Gastroesophageal sphincter (tissue), 4 donors: Measurements from ENCODE around the gene ASB6. TPM values are rescaled to one million over a fixed set of nuclear protein-coding genes. Genes with fewer than 3 reads are reported as not detected.
"Not testable (repeated sequence)": the region's sequence is repeated elsewhere in the genome, so short reads cannot be mapped to it uniquely, and the experiment has no call there.

Experiments
- ATAC-seq: fragments of 150-250 bp; one replicate; pipeline ENCODE4 v1.9.1; 2016; ENCODE audit warnings: mild to moderate bottlenecking, moderate library complexity
- H3K27ac ChIP-seq, 4 donors: fragments of 200-600 bp; sonication (generic) in 3 of 4; 1 replicate in 3 of 4; 2 replicates in 1 of 4; pipeline ENCODE4 v1.5.1; 2016 to 2019
- H3K27me3 ChIP-seq: fragments of 200-600 bp; sonication (generic); one replicate; pipeline ENCODE4 v1.5.1; 2019
- H3K36me3 ChIP-seq, 2 donors: fragments of 200-600 bp; sonication (generic); one replicate each; pipeline ENCODE4 v1.5.1; 2019; ENCODE audit warnings: control low read depth in 1 of 2
- H3K4me1 ChIP-seq, 3 donors: fragments of 200-600 bp; sonication (generic); 1 replicate in 2 of 3; 2 replicates in 1 of 3; pipeline ENCODE4 v1.5.1; 2016 to 2019; ENCODE audit warnings: control low read depth in 2 of 3
- H3K4me3 ChIP-seq, 2 donors: fragments of 200-600 bp; sonication (generic); one replicate each; pipeline ENCODE4 v1.5.1; 2019; ENCODE audit warnings: mild to moderate bottlenecking in 1 of 2, moderate library complexity in 1 of 2
- H3K9me3 ChIP-seq, 3 donors: fragments of 200-600 bp; sonication (generic); one replicate each; pipeline ENCODE4 v1.5.1; 2017 to 2019; ENCODE audit warnings: control low read depth in 2 of 3
- EP300 ChIP-seq: sonication (generic); formaldehyde crosslinking; IDR thresholded peaks from one replicate; pipeline ENCODE4 v1.6.1; 2017; ENCODE audit warnings: antibody characterized with exemption, mild to moderate bottlenecking
- POLR2A ChIP-seq, 2 donors: fragments of 450-650 bp; IDR thresholded peaks; one replicate each; pipeline ENCODE4 v1.6.1; 2017; ENCODE audit warnings: antibody characterized with exemption in 2 of 2, mild to moderate bottlenecking in 2 of 2, moderate library complexity in 1 of 2
- POLR2AphosphoS5 ChIP-seq: sonication (generic); formaldehyde crosslinking; IDR thresholded peaks from one replicate; pipeline ENCODE4 v1.6.1; 2017; ENCODE audit warnings: antibody characterized with exemption
- WGBS, 2 donors: methylation state at CpG; one replicate each; pipeline ENCODE4 v1.1.5; 2018; ENCODE audit warnings: low coverage in 1 of 2; 5-methylcytosine and 5-hydroxymethylcytosine counted together
- total RNA-seq, 4 donors: library from RNA; depleted of rRNA; stranded (reverse); fragments of >200 nt; gene quantifications; one replicate each; pipeline ENCODE4 v1.1.0, GENCODE V29; 2016
- TF ChIP-seq, protein P1 (sequence below), 4 experiments: fragments of 200-600 bp in 2 of 4; fragments of 450-650 bp in 2 of 4; sonication (generic) in 1 of 4; IDR thresholded peaks; one replicate each; pipeline ENCODE4 v1.5.1; 2017 to 2019; ENCODE audit warnings: antibody characterized with exemption in 4 of 4, mild to moderate bottlenecking in 2 of 4, moderate library complexity in 2 of 4

The ASB6 gene
- total RNA-seq, 4 donors from 2014 or later = 21.3 to 37.2 (median 28.2) TPM

DNA sequence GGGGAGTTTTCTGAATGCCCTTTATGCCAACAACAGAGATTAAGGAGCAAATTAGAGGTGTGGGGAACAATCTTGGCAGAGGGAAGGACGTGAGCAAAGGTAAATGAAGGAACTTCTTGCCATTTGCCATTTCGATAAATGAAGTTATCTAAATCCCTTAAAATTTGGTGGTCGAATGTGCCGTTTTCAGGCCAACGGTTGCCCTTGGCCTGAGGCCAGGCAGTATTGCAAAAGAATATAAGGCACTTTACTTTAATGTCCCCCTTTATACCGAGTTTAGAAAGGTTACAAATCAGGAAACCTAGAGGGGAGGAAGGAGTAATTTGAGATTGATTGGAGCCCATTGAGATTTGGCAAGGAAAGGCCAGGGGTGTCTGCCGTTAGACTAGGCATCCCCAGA lies 47.3 kb downstream of the ASB6 start:
- Histone ChIP-seq H3K4me3 (no peak overlapping the region), H3K27ac (peak overlapping the region in 1 of 4 donors; percentile 35), H3K27me3 (no peaks in the 10 kb centered on the region), H3K36me3 (no peaks in the 10 kb centered on the region), H3K9me3 (no peaks in the 10 kb centered on the region), H3K4me1 (peaks cover 0 to 30% (median 21%) of the 10 kb centered on the region in 3 donors)
- ATAC-seq = no peak
- 44 to 64% methylated on average over 3 to 7 of the region's 7 CpGs for WGBS, 2 donors
- TF ChIP-seq POLR2A (IDR thresholded peaks at IDR 0.05) = no peak
- TF ChIP-seq POLR2AphosphoS5 = no peak
- TF ChIP-seq, protein P1, sequence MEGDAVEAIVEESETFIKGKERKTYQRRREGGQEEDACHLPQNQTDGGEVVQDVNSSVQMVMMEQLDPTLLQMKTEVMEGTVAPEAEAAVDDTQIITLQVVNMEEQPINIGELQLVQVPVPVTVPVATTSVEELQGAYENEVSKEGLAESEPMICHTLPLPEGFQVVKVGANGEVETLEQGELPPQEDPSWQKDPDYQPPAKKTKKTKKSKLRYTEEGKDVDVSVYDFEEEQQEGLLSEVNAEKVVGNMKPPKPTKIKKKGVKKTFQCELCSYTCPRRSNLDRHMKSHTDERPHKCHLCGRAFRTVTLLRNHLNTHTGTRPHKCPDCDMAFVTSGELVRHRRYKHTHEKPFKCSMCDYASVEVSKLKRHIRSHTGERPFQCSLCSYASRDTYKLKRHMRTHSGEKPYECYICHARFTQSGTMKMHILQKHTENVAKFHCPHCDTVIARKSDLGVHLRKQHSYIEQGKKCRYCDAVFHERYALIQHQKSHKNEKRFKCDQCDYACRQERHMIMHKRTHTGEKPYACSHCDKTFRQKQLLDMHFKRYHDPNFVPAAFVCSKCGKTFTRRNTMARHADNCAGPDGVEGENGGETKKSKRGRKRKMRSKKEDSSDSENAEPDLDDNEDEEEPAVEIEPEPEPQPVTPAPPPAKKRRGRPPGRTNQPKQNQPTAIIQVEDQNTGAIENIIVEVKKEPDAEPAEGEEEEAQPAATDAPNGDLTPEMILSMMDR (IDR thresholded peaks at IDR 0.05) = no peak
- no peak for TF ChIP-seq EP300

DNA sequence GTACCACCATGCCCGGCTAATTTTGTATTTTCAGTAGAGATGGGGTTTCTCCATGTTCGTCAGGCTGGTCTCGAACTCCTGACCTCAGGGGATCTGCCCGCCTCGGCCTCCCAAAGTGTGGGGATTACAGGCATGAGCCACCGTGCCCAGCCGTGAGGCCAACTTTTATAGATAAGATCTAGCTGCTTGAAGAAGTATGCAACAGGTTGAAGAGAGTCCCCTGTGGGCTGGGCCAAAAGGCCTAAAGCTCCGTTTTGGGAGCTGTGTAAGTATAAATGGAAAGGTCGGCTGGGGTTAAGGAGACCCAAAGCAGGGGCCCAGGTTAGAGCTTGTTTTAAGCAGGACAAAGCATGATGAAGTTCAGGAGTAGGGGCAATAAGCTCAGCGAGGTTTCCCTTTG lies 49.2 kb downstream of the ASB6 start:
- H3K36me3 ChIP-seq, H3K9me3 ChIP-seq, H3K27me3 ChIP-seq, H3K27ac ChIP-seq, ATAC-seq, H3K4me3 ChIP-seq: not testable (repeated sequence)
- 87 to 100% methylated on average over 2 to 3 of the region's 10 CpGs for WGBS, 2 donors
- H3K4me1 ChIP-seq = peaks cover 0 to 22% (median 17%) of the 10 kb centered on the region in 3 donors

DNA sequence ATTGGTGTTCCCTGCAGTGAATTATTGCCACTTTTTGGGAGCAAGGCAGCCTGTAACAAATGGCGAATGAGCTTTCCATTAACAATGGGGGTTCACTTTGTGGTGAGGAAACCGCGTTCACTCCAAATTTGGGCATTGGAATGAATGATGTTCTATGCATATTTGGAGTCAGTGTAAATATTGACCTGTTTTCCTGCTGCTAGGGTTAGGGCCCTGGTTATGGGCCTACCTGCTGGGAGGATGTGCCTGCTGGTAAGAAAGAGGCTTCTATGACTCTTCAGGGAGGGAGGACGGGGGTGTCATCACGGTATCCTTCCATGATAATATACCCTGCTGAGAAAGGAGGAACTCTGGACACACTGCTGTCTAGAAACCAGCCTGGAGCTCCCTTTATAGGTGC lies 50.0 kb downstream of the ASB6 start:
- 81 to 100% methylated on average over 1 to 3 of the region's 5 CpGs for WGBS, 2 donors
- no peak for TF ChIP-seq EP300
- TF ChIP-seq, protein P1 (IDR thresholded peaks at IDR 0.05) = no peak
- H3K36me3 ChIP-seq = no peaks in the 10 kb centered on the region
- H3K4me3 ChIP-seq = no peak overlapping the region
- H3K27ac ChIP-seq = no peak overlapping the region
- H3K27me3 ChIP-seq = no peaks in the 10 kb centered on the region
- H3K4me1 ChIP-seq = peaks cover 0 to 17% (median 9%) of the 10 kb centered on the region in 3 donors
- no peaks in the 10 kb centered on the region for H3K9me3 ChIP-seq
- no peak for ATAC-seq

DNA sequence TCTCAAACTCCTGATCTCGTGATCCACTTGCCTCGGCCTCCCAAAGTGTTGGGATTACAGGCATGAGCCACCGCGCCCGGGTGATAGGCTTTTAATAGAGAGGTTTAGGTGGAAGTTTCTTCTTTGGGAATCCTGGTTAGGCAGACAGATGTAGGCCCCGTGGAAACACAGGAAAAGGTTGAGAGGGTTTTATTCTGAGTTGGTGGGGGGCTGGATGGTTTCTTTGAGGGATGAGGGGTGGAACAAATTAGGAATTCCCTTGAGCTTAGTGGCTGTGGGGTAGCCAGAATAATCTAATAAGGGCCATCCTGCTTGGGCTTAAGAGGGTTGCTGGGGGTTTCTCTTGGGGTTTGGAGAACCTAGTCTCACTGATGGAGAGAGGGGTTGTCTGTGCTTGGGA lies 51.5 kb downstream of the ASB6 start:
- H3K36me3 ChIP-seq = no peaks in the 10 kb centered on the region
- no peak overlapping the region for H3K4me3 ChIP-seq
- H3K9me3 ChIP-seq = no peaks in the 10 kb centered on the region
- H3K4me1 ChIP-seq = peaks cover 0 to 9% (median 0%) of the 10 kb centered on the region in 3 donors
- ATAC-seq = no peak
- no peaks in the 10 kb centered on the region for H3K27me3 ChIP-seq
- no peak for TF ChIP-seq POLR2AphosphoS5
- no peak for TF ChIP-seq POLR2A (IDR thresholded peaks at IDR 0.05)
- no peak for TF ChIP-seq EP300
- TF ChIP-seq, protein P1 (IDR thresholded peaks at IDR 0.05) = no peak
- 67% methylated on average over 1 of the region's 6 CpGs; no CpG with 5 or more reads in 1 of the 2 donors for WGBS, 2 donors
- no peak overlapping the region for H3K27ac ChIP-seq

DNA sequence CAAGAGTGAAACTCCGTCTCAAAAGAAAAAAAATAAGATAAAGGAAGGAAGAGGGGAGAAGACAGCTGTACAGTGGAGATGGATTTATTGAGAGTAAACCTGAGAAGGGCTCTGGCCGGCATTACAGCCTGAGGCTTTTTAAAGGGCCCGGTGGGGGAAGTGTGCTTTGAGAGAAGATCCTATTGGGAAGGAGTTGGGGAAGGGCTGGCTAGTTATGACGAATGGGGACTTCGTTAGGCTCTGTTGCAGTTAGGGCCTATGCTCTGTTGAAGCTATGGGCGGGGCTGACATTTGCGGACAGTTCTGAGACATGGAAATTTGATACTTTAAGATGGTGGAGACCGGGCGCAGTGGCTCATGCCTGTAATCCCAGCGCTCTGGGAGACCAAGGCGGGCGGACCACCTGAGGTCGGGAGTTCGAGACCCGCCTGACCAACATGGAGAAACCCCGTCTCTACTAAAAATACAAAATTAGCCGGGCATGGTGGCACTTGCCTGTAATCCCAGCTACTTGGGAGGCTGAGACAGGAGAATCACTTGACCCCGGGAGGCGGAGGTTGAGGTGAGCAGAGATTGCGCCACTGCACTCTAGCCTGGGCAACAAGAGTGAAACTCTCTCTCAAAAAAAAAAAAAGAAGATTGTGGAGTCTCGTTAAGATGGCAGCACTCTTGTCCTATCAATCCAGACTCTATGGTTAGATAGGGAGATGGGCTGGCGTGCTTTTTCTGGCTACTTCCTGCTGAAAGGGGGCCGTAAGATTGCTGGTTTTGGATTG lies 54.3 kb downstream of the ASB6 start:
- WGBS, 2 donors = 79 to 83% methylated on average over 11 to 13 of the region's 23 CpGs
- Histone ChIP-seq H3K9me3 (no peaks in the 10 kb centered on the region), H3K27ac (peak overlapping the region in 1 of 4 donors; percentile 4), H3K4me1 (peaks cover 0 to 16% (median 0%) of the 10 kb centered on the region in 3 donors), H3K4me3 (no peak overlapping the region), H3K27me3 (no peaks in the 10 kb centered on the region), H3K36me3 (no peaks in the 10 kb centered on the region)
- TF ChIP-seq, protein P1 (IDR thresholded peaks at IDR 0.05) = no peak
- TF ChIP-seq EP300 (no peak), POLR2AphosphoS5 (no peak), POLR2A (IDR thresholded peaks at IDR 0.05) (no peak)
- no peak for ATAC-seq
